ENCODE measurements around the gene CDO1. TPM values are rescaled to one million over a fixed set of nuclear protein-coding genes. Genes with fewer than 3 reads are reported as not detected.
"Not testable (repeated sequence)": the region's sequence is repeated elsewhere in the genome, so short reads cannot be mapped to it uniquely, and the experiment has no call there.

The CDO1 gene
- total RNA-seq, 1 donor from 2014 or later = 24.0 TPM

DNA sequence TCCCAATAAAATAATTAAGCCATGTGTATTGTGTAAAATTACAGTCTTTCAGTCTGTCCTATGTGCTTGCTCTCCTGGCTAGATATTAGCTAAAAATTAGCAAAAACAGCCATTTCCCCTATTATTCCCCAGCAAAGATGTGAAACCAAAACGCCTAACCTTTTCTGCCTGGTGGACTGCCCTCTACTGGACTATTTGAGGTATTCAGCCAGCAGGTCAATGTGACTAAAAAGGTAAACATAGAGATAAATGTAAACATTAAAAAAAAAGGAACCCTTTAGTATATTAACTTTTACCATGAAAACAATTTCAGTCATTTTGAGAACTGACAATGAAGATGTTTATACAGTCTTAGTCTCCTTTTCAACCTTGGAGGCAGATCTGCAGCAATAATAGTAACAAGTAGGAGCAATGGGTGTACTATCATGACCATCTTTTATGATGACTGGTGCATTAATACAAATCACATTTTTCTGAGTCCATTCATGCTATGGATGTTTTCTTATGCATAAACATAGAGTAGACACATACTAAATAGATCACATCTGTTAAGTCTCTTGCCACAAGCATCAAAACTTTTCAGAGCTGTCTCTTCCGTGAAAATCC, 14.8 kb upstream of the CDO1 start:
- Histone ChIP-seq H3K27ac (ENCODE audit: low read depth, low read length) (no peak overlapping the region), H3K4me1 (ENCODE audit: control insufficient read depth in 3 of 3, insufficient read depth in 3 of 3, low read length in 3 of 3) (no peaks in the 10 kb centered on the region), H3K4me3 (ENCODE audit: low read length in 3 of 3) (no peak overlapping the region), H3K9me3 (ENCODE audit: control insufficient read depth in 3 of 3, low read length in 3 of 3) (no peaks in the 10 kb centered on the region), H3K9ac (ENCODE audit: low read depth in 1 of 3, low read length in 3 of 3) (no peak overlapping the region), H3K36me3 (ENCODE audit: control insufficient read depth in 3 of 3, insufficient read depth in 3 of 3, low read length in 3 of 3) (peaks cover 4 to 45% (median 35%) of the 10 kb centered on the region in 3 donors), H3K27me3 (ENCODE audit: control insufficient read depth in 3 of 3, insufficient read depth in 3 of 3, low read length in 3 of 3) (no peaks in the 10 kb centered on the region)

DNA sequence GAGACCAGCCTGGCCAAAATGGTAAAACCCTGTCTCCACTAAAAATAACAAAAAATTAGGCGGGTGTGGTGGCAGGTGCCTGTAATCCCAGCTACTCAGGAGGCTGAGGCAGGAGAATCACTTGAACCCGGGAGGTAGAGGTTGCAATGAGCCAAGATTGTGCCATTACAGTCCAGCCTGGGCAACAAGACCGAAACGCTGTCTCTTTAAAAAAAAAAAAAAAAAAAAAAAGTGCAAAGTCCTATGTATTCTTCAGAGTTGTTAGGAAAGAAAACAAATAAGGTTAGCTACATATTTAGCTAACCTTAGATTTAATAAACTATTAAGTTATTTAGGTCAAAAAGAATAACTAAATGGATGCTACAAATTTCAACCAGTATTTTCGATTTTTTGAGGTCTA, 13.5 kb upstream of the CDO1 start:
- H3K4me1 ChIP-seq (ENCODE audit: control insufficient read depth in 3 of 3, insufficient read depth in 3 of 3, low read length in 3 of 3) = no peaks in the 10 kb centered on the region
- H3K9me3 ChIP-seq (ENCODE audit: control insufficient read depth in 3 of 3, low read length in 3 of 3) = no peaks in the 10 kb centered on the region
- H3K4me3 ChIP-seq (ENCODE audit: low read length in 3 of 3) = no peak overlapping the region
- peaks cover 4 to 38% (median 32%) of the 10 kb centered on the region in 3 donors for H3K36me3 ChIP-seq (ENCODE audit: control insufficient read depth in 3 of 3, insufficient read depth in 3 of 3, low read length in 3 of 3)
- H3K9ac ChIP-seq (ENCODE audit: low read depth in 1 of 3, low read length in 3 of 3) = no peak overlapping the region
- no peak overlapping the region for H3K27ac ChIP-seq (ENCODE audit: low read depth, low read length)
- no peaks in the 10 kb centered on the region for H3K27me3 ChIP-seq (ENCODE audit: control insufficient read depth in 3 of 3, insufficient read depth in 3 of 3, low read length in 3 of 3)

DNA sequence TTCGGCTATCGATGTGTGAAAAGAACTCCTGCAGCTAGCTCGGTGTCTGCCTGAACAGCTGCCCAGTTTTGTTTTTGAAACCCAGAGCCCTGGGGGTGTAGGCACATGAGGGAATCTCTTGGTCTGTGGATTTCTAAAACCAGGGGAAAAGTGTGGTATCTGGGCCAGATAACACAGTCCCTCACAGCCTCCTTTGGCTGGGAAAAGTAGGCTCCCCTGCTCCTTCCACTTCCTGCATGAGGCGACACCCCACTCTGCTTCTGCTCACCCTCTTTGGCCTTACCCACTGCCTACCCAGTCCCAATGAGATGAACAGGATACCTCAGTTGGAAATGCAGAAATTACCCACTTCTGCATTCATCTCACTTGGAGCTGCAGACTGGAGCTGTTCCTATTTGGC, 9.5 kb upstream of the CDO1 start:
- Histone ChIP-seq H3K4me3 (ENCODE audit: low read length in 3 of 3) (no peak overlapping the region), H3K4me1 (ENCODE audit: control insufficient read depth in 3 of 3, insufficient read depth in 3 of 3, low read length in 3 of 3) (no peaks in the 10 kb centered on the region)

DNA sequence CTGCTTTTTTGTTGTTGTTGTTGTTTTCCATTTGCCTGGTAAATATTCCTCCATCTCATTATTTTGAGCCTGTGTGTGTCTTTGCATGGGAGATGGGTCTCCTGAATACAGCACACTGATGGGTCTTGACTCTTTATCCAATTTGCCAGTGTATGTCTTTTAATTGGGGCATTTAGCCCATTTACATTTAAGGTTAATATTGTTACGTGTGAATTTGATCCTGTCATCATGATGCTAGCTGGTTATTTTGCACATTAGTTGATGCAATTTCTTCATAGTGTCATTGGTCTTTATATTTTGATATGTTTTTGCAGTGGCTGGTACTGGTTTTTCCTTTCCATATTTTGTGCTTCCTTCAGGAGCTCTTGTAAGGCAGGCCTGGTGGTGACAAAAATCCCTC, 8.5 kb upstream of the CDO1 start:
- H3K4me1 ChIP-seq (ENCODE audit: control insufficient read depth in 3 of 3, insufficient read depth in 3 of 3, low read length in 3 of 3); H3K4me3 ChIP-seq (ENCODE audit: low read length in 3 of 3); H3K27ac ChIP-seq (ENCODE audit: low read depth, low read length); H3K9me3 ChIP-seq (ENCODE audit: control insufficient read depth in 3 of 3, low read length in 3 of 3); H3K27me3 ChIP-seq (ENCODE audit: control insufficient read depth in 3 of 3, insufficient read depth in 3 of 3, low read length in 3 of 3); H3K9ac ChIP-seq (ENCODE audit: low read depth in 1 of 3, low read length in 3 of 3): not testable (repeated sequence)
- peaks cover 0 to 19% (median 2%) of the 10 kb centered on the region in 3 donors for H3K36me3 ChIP-seq (ENCODE audit: control insufficient read depth in 3 of 3, insufficient read depth in 3 of 3, low read length in 3 of 3)

More for the DNA sequence above, 9.5 kb upstream of the CDO1 start:
- H3K9ac ChIP-seq (ENCODE audit: low read depth in 1 of 3, low read length in 3 of 3) = no peak overlapping the region
- H3K9me3 ChIP-seq (ENCODE audit: control insufficient read depth in 3 of 3, low read length in 3 of 3) = no peaks in the 10 kb centered on the region
- H3K27ac ChIP-seq (ENCODE audit: low read depth, low read length) = no peak overlapping the region
- H3K27me3 ChIP-seq (ENCODE audit: control insufficient read depth in 3 of 3, insufficient read depth in 3 of 3, low read length in 3 of 3) = no peaks in the 10 kb centered on the region
- peaks cover 2 to 21% (median 7%) of the 10 kb centered on the region in 3 donors for H3K36me3 ChIP-seq (ENCODE audit: control insufficient read depth in 3 of 3, insufficient read depth in 3 of 3, low read length in 3 of 3)

DNA sequence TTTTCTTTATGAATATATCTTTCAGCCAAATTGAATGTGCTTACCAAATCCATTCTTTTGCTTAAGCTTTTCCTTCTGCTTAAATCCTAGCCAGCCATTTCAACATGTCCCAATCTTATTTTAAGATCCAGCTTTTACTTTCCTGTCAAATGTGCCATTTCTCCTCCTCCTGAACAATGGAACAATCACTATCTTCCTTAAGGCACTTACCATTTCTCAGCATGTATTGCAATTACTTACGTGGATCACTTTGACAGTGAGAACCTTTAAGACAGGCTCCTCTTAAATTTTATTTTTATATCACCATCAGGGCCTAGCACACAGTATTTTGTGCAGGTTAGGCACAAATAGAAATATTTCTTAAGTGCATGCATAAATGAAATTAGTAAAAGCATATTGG, 4.4 kb upstream of the CDO1 start:
- Histone ChIP-seq H3K9ac (ENCODE audit: low read depth in 1 of 3, low read length in 3 of 3) (no peak overlapping the region), H3K4me1 (ENCODE audit: control insufficient read depth in 3 of 3, insufficient read depth in 3 of 3, low read length in 3 of 3) (peaks cover 3 to 10% (median 7%) of the 10 kb centered on the region in 3 donors), H3K27ac (ENCODE audit: low read depth, low read length) (no peak overlapping the region), H3K36me3 (ENCODE audit: control insufficient read depth in 3 of 3, insufficient read depth in 3 of 3, low read length in 3 of 3) (no peaks in the 10 kb centered on the region), H3K4me3 (ENCODE audit: low read length in 3 of 3) (no peak overlapping the region), H3K9me3 (ENCODE audit: control insufficient read depth in 3 of 3, low read length in 3 of 3) (no peaks in the 10 kb centered on the region), H3K27me3 (ENCODE audit: control insufficient read depth in 3 of 3, insufficient read depth in 3 of 3, low read length in 3 of 3) (peaks cover 11 to 16% (median 13%) of the 10 kb centered on the region in 3 donors)

DNA sequence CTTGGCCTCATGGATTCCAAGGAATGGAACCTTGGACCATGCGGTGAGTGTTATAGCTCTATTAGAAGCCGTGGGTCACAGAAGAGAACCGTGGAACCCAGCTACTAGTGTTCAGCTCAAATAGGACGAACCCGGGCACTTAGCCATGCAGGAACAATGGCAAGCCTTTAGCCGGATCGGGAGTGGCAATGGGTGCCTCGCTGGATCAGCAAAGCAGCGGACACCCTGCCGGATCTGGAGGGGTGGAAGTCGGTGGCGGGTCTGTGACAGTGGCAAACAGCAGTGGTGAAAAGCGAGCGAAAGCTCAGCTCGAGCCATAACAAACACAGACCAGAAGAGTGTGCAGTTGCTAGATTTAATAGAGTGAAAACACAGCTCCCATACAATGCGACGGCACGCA, 2.4 kb upstream of the CDO1 start:
- H3K9me3 ChIP-seq (ENCODE audit: control insufficient read depth in 3 of 3, low read length in 3 of 3) = no peaks in the 10 kb centered on the region
- peaks cover 25 to 34% (median 30%) of the 10 kb centered on the region in 3 donors for H3K27me3 ChIP-seq (ENCODE audit: control insufficient read depth in 3 of 3, insufficient read depth in 3 of 3, low read length in 3 of 3)
- no peaks in the 10 kb centered on the region for H3K36me3 ChIP-seq (ENCODE audit: control insufficient read depth in 3 of 3, insufficient read depth in 3 of 3, low read length in 3 of 3)
- H3K27ac ChIP-seq (ENCODE audit: low read depth, low read length) = no peak overlapping the region
- H3K4me1 ChIP-seq (ENCODE audit: control insufficient read depth in 3 of 3, insufficient read depth in 3 of 3, low read length in 3 of 3) = peaks cover 3 to 16% (median 12%) of the 10 kb centered on the region in 3 donors
- no peak overlapping the region for H3K4me3 ChIP-seq (ENCODE audit: low read length in 3 of 3)
- no peak overlapping the region for H3K9ac ChIP-seq (ENCODE audit: low read depth in 1 of 3, low read length in 3 of 3)

DNA sequence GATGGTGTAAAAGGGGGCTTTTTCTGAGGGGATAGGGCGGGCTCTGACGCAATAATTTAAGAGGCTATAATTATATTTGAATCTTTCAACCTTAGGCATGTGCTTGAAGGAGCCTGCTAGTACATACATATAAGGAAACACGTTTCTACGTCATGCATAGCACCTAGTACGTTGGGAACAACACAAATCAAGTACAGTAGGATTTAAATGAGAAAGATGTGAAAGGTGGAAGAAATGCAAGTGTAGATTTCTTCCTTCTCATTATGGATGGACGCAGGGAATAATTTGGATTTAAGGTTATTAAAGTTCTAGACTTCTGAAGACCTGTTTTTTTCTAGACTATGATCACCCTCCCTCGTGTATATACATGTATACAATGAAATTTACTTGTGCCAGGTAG, 927 bp upstream of the CDO1 start:
- H3K36me3 ChIP-seq (ENCODE audit: control insufficient read depth in 3 of 3, insufficient read depth in 3 of 3, low read length in 3 of 3) = no peaks in the 10 kb centered on the region
- H3K27me3 ChIP-seq (ENCODE audit: control insufficient read depth in 3 of 3, insufficient read depth in 3 of 3, low read length in 3 of 3) = peaks cover 25 to 38% (median 31%) of the 10 kb centered on the region in 3 donors
- peak overlapping the region in 1 of 3 donors; percentile 77 for H3K4me3 ChIP-seq (ENCODE audit: low read length in 3 of 3)
- H3K4me1 ChIP-seq (ENCODE audit: control insufficient read depth in 3 of 3, insufficient read depth in 3 of 3, low read length in 3 of 3) = peaks cover 3 to 16% (median 12%) of the 10 kb centered on the region in 3 donors
- H3K27ac ChIP-seq (ENCODE audit: low read depth, low read length) = no peak overlapping the region
- no peaks in the 10 kb centered on the region for H3K9me3 ChIP-seq (ENCODE audit: control insufficient read depth in 3 of 3, low read length in 3 of 3)
- no peak overlapping the region for H3K9ac ChIP-seq (ENCODE audit: low read depth in 1 of 3, low read length in 3 of 3)

DNA sequence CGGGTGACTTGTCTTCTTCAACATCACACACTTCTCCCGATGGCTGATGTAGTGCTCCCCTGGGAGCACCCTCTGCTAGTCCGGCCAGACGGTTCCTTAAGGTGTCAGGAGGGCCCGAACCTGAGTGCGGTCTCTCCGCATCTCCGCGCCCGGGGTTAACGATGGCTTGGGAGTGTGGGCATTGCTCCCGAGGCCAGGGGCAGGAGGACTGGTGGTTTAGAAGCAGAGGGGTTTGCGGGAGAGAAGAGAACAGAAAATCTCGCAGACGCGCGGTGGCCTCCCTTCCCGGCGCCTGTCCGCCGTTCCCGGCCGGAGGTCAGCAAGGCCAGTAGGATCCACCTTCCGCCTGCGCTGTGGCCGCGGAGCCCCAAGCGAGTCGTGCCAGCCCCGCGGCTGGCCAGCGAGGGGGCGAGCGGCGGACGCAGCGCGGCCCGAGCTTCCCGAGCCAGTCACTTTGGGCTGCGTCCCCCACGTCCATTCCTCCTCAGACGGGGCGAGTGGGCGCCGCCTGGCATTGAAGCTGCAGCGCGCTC, 700 bp downstream of the CDO1 start:
- peak overlapping the region; percentile 75 to 78 (median 77) for H3K4me3 ChIP-seq (ENCODE audit: low read length in 3 of 3)
- peak overlapping the region; percentile 14 to 68 (median 63) for H3K9ac ChIP-seq (ENCODE audit: low read depth in 1 of 3, low read length in 3 of 3)
- H3K27me3 ChIP-seq (ENCODE audit: control insufficient read depth in 3 of 3, insufficient read depth in 3 of 3, low read length in 3 of 3) = peaks cover 25 to 40% (median 31%) of the 10 kb centered on the region in 3 donors
- H3K27ac ChIP-seq (ENCODE audit: low read depth, low read length) = no peak overlapping the region
- peaks cover 3 to 16% (median 12%) of the 10 kb centered on the region in 3 donors for H3K4me1 ChIP-seq (ENCODE audit: control insufficient read depth in 3 of 3, insufficient read depth in 3 of 3, low read length in 3 of 3)
- no peaks in the 10 kb centered on the region for H3K36me3 ChIP-seq (ENCODE audit: control insufficient read depth in 3 of 3, insufficient read depth in 3 of 3, low read length in 3 of 3)
- no peaks in the 10 kb centered on the region for H3K9me3 ChIP-seq (ENCODE audit: control insufficient read depth in 3 of 3, low read length in 3 of 3)

DNA sequence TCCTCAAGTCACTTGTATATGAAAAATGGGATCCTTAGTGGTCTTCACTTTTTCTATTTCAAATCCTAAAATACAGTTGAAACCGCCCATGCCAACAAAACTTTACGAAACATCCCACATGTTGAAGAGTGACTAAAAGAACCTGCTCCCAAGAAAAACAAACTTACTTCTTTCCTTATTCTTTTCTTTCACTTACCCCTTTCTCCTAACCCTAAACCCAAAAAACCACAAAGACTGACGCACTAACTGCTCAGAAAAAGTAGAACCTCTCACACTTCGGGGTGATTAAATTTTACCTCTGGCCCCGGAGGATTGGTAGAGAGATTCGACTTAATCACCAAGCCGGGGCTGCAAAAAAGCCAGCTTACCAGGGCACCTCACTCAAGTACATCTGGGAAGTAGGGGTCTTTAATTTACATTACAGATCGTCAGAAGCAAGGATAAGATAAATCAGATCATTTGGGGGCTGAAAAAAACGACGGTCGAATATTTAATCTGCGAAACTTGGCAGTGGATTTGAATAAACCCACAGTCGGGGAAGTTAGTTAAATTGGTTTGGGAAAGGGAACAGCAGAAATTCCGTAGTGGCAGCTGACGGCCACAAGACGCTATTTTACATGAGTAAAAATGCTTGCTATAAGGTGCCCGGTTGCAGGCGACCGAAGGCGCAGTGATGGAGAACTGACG, 1.3 kb downstream of the CDO1 start:
- H3K9me3 ChIP-seq (ENCODE audit: control insufficient read depth in 3 of 3, low read length in 3 of 3) = no peaks in the 10 kb centered on the region
- H3K9ac ChIP-seq (ENCODE audit: low read depth in 1 of 3, low read length in 3 of 3) = no peak overlapping the region
- H3K27me3 ChIP-seq (ENCODE audit: control insufficient read depth in 3 of 3, insufficient read depth in 3 of 3, low read length in 3 of 3) = peaks cover 25 to 40% (median 31%) of the 10 kb centered on the region in 3 donors
- peaks cover 3 to 16% (median 12%) of the 10 kb centered on the region in 3 donors for H3K4me1 ChIP-seq (ENCODE audit: control insufficient read depth in 3 of 3, insufficient read depth in 3 of 3, low read length in 3 of 3)
- H3K27ac ChIP-seq (ENCODE audit: low read depth, low read length) = no peak overlapping the region
- no peaks in the 10 kb centered on the region for H3K36me3 ChIP-seq (ENCODE audit: control insufficient read depth in 3 of 3, insufficient read depth in 3 of 3, low read length in 3 of 3)
- peak overlapping the region; percentile 75 to 78 (median 77) for H3K4me3 ChIP-seq (ENCODE audit: low read length in 3 of 3)

DNA sequence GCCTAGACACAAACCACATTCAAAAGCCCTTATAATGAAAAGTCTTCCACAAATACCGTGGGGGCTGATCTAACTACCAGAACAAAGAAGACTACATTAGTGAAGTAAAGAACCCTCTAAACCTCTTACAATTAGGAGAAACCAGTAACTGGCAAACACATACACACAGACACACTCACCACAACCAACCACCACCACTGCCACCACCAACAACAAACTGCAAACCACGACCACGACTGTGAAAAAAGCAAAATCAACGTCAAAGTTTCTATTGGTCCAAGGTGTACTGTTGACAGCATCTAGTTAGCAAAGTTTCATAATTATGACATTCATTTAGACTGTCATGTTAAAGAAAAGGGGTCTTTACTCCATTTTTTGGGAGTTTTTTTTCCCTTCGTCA, 2.7 kb downstream of the CDO1 start:
- H3K27me3 ChIP-seq (ENCODE audit: control insufficient read depth in 3 of 3, insufficient read depth in 3 of 3, low read length in 3 of 3) = peaks cover 21 to 38% (median 31%) of the 10 kb centered on the region in 3 donors
- peaks cover 3 to 16% (median 12%) of the 10 kb centered on the region in 3 donors for H3K4me1 ChIP-seq (ENCODE audit: control insufficient read depth in 3 of 3, insufficient read depth in 3 of 3, low read length in 3 of 3)
- no peak overlapping the region for H3K27ac ChIP-seq (ENCODE audit: low read depth, low read length)
- H3K9me3 ChIP-seq (ENCODE audit: control insufficient read depth in 3 of 3, low read length in 3 of 3) = no peaks in the 10 kb centered on the region
- H3K4me3 ChIP-seq (ENCODE audit: low read length in 3 of 3) = no peak overlapping the region
- no peaks in the 10 kb centered on the region for H3K36me3 ChIP-seq (ENCODE audit: control insufficient read depth in 3 of 3, insufficient read depth in 3 of 3, low read length in 3 of 3)
- no peak overlapping the region for H3K9ac ChIP-seq (ENCODE audit: low read depth in 1 of 3, low read length in 3 of 3)
